Coronary artery (tissue), 2 donors: ENCODE measurements around the gene SOX9.

Source experiments
- DNase-seq: peaks from one replicate; pipeline ENCODE4 v3.0.0-alpha.2; 2017; ENCODE audit warnings: low spot score
- H3K27ac ChIP-seq, 2 donors: fragments of 200-600 bp; sonication (generic); one replicate each; pipeline ENCODE4 v1.5.1; 2016 to 2019
- H3K4me3 ChIP-seq: fragments of 200-600 bp; sonication (generic); 2 replicates; pipeline ENCODE4 v1.5.1; 2016; ENCODE audit warnings: mild to moderate bottlenecking, moderate library complexity
- TF ChIP-seq, protein P1 (sequence below): fragments of 200-600 bp; sonication (generic); IDR thresholded peaks from one replicate; pipeline ENCODE4 v1.5.1; 2019; ENCODE audit warnings: antibody characterized with exemption

Gene SOX9

DNA sequence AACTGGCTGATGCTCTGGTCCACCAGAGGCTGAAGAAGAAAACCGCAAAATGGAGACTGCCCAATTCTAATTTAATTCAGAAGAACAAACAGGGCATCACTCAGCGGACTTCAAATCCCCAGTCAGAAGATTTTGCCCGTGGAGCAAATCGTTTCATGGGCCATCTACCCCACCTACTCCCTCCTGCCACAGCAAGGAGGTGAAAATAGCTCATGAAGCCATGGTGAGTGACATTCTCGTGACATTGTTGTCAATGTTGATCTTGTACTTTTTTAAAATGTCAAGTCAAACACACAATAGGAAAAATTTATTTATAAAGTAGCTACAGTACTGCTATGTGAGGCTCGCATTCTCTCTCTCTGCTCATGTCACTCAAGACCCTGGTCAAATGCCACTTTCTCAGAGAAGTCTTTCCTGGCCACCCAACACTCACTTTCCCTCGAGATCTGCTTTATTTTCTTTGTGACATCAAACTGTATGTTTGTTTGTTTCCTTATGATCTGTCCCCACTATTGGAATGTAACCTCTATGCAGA, 31.3 kb upstream of the SOX9 start:
- peak overlapping the region in 1 of 2 donors; percentile 40 for H3K27ac ChIP-seq
- DNase-seq: peak; percentile 11
- TF ChIP-seq, protein P1, sequence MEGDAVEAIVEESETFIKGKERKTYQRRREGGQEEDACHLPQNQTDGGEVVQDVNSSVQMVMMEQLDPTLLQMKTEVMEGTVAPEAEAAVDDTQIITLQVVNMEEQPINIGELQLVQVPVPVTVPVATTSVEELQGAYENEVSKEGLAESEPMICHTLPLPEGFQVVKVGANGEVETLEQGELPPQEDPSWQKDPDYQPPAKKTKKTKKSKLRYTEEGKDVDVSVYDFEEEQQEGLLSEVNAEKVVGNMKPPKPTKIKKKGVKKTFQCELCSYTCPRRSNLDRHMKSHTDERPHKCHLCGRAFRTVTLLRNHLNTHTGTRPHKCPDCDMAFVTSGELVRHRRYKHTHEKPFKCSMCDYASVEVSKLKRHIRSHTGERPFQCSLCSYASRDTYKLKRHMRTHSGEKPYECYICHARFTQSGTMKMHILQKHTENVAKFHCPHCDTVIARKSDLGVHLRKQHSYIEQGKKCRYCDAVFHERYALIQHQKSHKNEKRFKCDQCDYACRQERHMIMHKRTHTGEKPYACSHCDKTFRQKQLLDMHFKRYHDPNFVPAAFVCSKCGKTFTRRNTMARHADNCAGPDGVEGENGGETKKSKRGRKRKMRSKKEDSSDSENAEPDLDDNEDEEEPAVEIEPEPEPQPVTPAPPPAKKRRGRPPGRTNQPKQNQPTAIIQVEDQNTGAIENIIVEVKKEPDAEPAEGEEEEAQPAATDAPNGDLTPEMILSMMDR: no peak

DNA sequence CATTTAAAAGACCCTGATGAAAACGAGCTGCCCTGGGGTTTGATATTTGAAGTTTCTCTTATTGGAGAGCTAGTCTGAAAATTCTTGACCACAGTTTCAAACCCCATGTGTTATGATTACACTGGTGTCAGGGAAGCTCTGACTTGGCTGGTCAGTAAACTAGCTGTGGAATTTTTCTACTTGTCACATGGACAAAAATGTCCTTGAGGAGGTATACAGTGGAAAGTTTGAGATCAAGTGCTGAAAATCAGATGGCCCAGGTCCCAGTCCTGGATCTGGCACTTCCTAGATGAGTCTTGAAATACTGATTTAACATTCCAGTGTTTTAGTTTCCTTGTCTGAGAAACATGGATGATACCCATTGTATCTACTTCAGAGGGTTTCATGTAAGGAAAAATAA, 30.7 kb upstream of the SOX9 start:
- H3K27ac ChIP-seq: peak overlapping the region in 1 of 2 donors; percentile 40
- TF ChIP-seq, protein P1: no peak
- peak; percentile 26 for DNase-seq
- no peak overlapping the region for H3K4me3 ChIP-seq

More for the DNA sequence above, 31.3 kb upstream of the SOX9 start:
- H3K4me3 ChIP-seq: no peak overlapping the region

DNA sequence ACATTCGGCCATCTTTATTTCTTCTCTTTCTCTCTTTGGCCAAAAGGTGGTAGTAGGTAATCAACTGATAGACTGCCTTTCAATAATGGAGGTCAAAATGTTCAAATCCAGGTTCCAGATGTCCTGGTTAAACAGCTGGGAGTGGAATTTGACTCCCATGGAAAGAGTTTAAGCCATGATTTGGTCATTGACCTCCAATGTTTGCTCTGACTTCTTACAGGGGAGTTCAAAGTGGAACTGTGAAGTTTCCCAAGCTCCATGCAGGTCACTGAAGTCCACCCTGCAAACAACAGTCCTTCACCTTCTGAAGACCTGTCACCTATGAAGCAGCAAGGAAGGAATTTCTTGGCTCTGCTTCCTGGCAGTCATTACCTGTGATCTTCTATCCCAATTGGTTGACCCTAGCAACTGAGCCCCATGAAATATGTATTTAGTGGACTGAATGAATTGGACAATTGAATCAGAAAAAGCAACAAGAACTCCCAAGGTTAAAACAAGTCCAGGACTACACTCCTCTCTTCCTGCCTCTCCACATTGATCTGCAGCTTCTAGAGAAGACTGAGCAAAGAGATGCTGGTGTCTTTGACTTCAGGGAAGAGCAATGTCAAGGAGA, 28.0 kb upstream of the SOX9 start:
- Histone ChIP-seq H3K27ac (no peak overlapping the region), H3K4me3 (no peak overlapping the region)
- TF ChIP-seq, protein P1: no peak
- no peak for DNase-seq

DNA sequence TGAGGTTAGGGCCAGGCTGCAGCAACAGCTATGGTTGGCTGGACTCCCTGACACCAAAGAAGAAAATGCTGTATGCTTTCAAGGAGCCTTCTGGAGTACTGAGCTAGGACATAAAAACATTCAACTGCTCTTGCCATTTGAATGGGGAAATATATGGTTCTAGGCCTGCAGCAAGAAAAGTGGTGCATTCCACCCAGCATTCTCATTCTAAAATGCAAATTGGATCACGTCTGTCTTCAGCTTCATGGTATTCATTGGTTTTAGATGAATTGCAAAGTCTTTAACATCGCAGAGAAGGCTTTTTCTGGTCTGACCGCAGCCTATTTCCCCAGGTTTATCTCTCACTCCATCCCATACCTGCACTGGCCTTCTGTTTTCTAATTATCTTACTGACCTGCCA, 27.1 kb upstream of the SOX9 start:
- DNase-seq: no peak
- no peak overlapping the region for H3K4me3 ChIP-seq
- no peak overlapping the region for H3K27ac ChIP-seq
- TF ChIP-seq, protein P1: no peak

DNA sequence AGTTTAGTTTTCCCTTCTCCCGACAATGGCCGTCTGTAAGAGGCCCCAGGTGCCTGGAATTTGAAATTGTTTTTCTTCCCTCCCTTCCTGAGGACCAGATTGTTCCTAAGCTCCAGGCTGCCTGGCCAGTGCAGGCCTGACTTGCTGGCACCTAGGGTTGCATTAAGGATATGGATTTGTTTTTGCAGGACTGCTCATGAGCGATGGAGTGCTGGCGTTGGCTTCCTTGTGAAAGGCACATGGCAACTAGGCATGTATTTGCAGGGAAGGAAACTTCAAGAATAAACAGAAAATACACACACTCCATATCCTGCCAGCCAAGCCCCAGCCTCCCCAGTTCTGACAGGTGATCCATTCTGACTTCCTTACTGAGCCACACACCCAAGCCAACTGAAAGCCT, 25.5 kb upstream of the SOX9 start:
- peak; percentile 31 for DNase-seq
- H3K27ac ChIP-seq: no peak overlapping the region
- no peak overlapping the region for H3K4me3 ChIP-seq
- TF ChIP-seq, protein P1: no peak

DNA sequence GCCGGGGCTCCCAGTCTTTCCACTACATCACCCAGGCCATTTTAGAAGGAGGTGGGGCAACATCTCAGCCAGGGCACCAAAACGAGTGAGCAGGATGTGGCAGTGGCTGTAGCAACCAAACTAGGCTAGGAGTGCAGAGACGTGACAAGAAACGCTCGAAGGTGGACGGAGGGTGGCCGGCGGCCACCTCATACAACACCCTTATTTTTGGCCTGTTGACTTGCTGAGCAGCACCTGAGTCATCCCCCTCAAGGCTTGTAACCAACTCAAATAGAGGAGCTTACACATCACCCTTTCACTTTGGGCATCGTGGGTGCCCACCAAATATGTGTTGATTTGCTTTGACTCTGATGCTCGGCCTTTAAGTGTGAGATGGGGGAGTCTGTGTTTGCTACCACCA, 23.7 kb upstream of the SOX9 start:
- no peak overlapping the region for H3K4me3 ChIP-seq
- DNase-seq: peak; percentile 29
- H3K27ac ChIP-seq: no peak overlapping the region
- TF ChIP-seq, protein P1: no peak

DNA sequence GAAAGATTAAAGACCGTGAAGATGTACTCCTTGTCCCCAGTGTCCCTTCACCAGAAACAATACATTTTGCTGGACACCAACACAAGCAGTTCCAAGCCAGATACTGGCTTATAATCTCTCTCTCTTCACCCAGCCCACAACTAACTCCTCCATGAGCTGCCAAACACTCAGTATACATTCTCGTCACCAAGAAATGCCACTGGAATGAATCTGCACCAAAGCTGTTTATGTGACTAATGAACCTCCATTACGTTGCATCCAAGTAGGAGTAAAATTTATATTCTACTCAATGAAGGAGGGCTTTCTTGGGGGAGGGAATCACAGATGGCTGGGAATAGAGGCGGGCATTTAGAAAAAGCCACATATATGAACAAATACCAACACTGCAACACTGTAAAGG, 20.9 kb upstream of the SOX9 start:
- no peak for DNase-seq
- TF ChIP-seq, protein P1: no peak
- H3K27ac ChIP-seq: no peak overlapping the region
- H3K4me3 ChIP-seq: no peak overlapping the region
